HCT116 (cell line): ENCODE measurements around the gene OVOL1. TPM values are rescaled to one million over a fixed set of nuclear protein-coding genes. Genes with fewer than 3 reads are reported as not detected.

Source experiments
- ATAC-seq: fragments of 200-7000 bp; cut with Tn5 transposase; 2 replicates; pipeline ENCODE4 v1.9.1; 2020; ENCODE audit warnings: mild to moderate bottlenecking, moderate library complexity
- BruUV-seq: library from RNA; stranded (reverse); fragments of 400-500 nt; replicated peaks from 2 replicates; lab custom pipeline; 2021; lab: Mats Ljungman, UMichigan
- CTCF ChIA-PET: fragments of 300-600 bp; sonication (Branson Sonifier 250); formaldehyde crosslinking; loops from one replicate; lab custom pipeline; 2021; ENCODE audit warnings: antibody characterized with exemption; lab: Charles Lee
- POLR2A ChIA-PET: fragments of 300-600, 350-600 bp; sonication (Branson Sonifier 250); formaldehyde crosslinking; loops from one replicate; lab custom pipeline; 2021; ENCODE audit warnings: antibody characterized with exemption; lab: Charles Lee
- RAD21 ChIA-PET, 2 experiments: fragments of 300-600 bp; sonication (Branson Sonifier 250); formaldehyde crosslinking; loops; one replicate each; lab custom pipeline; 2023; ENCODE audit warnings: low total read pairs in 2 of 2; ENCODE audit not compliant: uncharacterized antibody in 2 of 2, unreplicated experiment in 2 of 2, low non-redundant PET in 1 of 2; lab: Charles Lee
- DNase-seq: peaks from one replicate; pipeline ENCODE4 v3.0.0-alpha.2; 2010; ENCODE audit warnings: low read depth, low spot score
- H2AFZ ChIP-seq: fragments of 200-600 bp; shearing (Covaris generic), sonication (generic); 2 replicates; pipeline ENCODE4 v1.6.1; 2017; ENCODE audit warnings: low read depth, mixed run types, mixed read lengths, antibody characterized with exemption, low read length; ENCODE audit not compliant: poor library complexity, severe bottlenecking
- H3K27ac ChIP-seq: 2 replicates; pipeline ENCODE4 v1.5.1; 2012; ENCODE audit warnings: low read depth, low read length
- H3K27me3 ChIP-seq: fragments of 200-600 bp; sonication (generic); 2 replicates; pipeline ENCODE4 v1.6.1; 2016; ENCODE audit warnings: mixed run types, low read length, mixed read lengths; ENCODE audit not compliant: insufficient read depth
- H3K36me3 ChIP-seq, 2 experiments: fragments of 200-500 bp in 1 of 2; fragments of 200-600 bp in 1 of 2; sonication (Bioruptor generic) in 1 of 2; sonication (generic) in 1 of 2; 2 replicates each; pipeline versions ENCODE4 v1.5.1 to v1.6.1; 2014 to 2016; ENCODE audit warnings: low read length in 2 of 2, inconsistent platforms in 1 of 2, mixed read lengths in 1 of 2, mixed run types in 1 of 2; ENCODE audit not compliant: insufficient read depth in 2 of 2, control insufficient read depth in 1 of 2
- H3K4me1 ChIP-seq, 2 experiments: fragments of 200-600 bp in 1 of 2; sonication (generic) in 1 of 2; 2 replicates each; pipeline versions ENCODE4 v1.5.1 to v1.6.1; 2012 to 2017; ENCODE audit warnings: low read length in 2 of 2, inconsistent platforms in 1 of 2, mild to moderate bottlenecking in 1 of 2, mixed read lengths in 1 of 2, mixed run types in 1 of 2, moderate library complexity in 1 of 2; ENCODE audit not compliant: insufficient read depth in 2 of 2, control insufficient read depth in 1 of 2
- H3K4me2 ChIP-seq: fragments of 200-600 bp; sonication (generic); 2 replicates; pipeline ENCODE4 v1.6.1; 2017; ENCODE audit warnings: mixed run types, low read length, mixed read lengths
- H3K4me3 ChIP-seq, 2 experiments: fragments of 200-600 bp in 1 of 2; sonication (generic) in 1 of 2; replicated peaks in 1 of 2; 2 replicates each; pipeline ENCODE4 v1.5.1; 2011 to 2016; ENCODE audit warnings: low read length in 2 of 2, control low read depth in 1 of 2, low read depth in 1 of 2, mild to moderate bottlenecking in 1 of 2, mixed read lengths in 1 of 2, mixed run types in 1 of 2
- H3K79me2 ChIP-seq: fragments of 200-600 bp; sonication (generic); 2 replicates; pipeline ENCODE4 v1.6.1; 2017; ENCODE audit warnings: mild to moderate bottlenecking, mixed run types, low read length, moderate library complexity, mixed read lengths; ENCODE audit not compliant: insufficient read depth
- H3K9ac ChIP-seq: fragments of 200-600 bp; sonication (generic); 2 replicates; pipeline ENCODE4 v1.6.1; 2016; ENCODE audit warnings: low read length, mixed read lengths
- H3K9me2 ChIP-seq: fragments of 200-600 bp; sonication (generic), shearing (Covaris generic); 2 replicates; pipeline ENCODE4 v1.6.1; 2017; ENCODE audit warnings: mixed run types, mild to moderate bottlenecking, moderate library complexity; ENCODE audit not compliant: insufficient read depth
- H3K9me3 ChIP-seq, 2 experiments: fragments of 200-500 bp in 1 of 2; fragments of 200-600 bp in 1 of 2; sonication (Bioruptor generic) in 1 of 2; sonication (generic) in 1 of 2; 2 replicates each; pipeline ENCODE4 v1.6.1; 2014 to 2017; ENCODE audit warnings: low read length in 2 of 2, mixed read lengths in 2 of 2, inconsistent platforms in 1 of 2, low read depth in 1 of 2, mild to moderate bottlenecking in 1 of 2, mixed run types in 1 of 2, moderate library complexity in 1 of 2; ENCODE audit not compliant: control insufficient read depth in 1 of 2, insufficient read depth in 1 of 2
- H4K20me1 ChIP-seq: fragments of 200-600 bp; sonication (generic), shearing (Covaris generic); 2 replicates; pipeline ENCODE4 v1.6.1; 2017; ENCODE audit warnings: mixed run types, mild to moderate bottlenecking, moderate library complexity; ENCODE audit not compliant: insufficient read depth
- EGR1 ChIP-seq: IDR thresholded peaks from 2 replicates; pipeline ENCODE4 v1.6.1; 2012; ENCODE audit warnings: low read depth
- ELF1 ChIP-seq: IDR thresholded peaks from 2 replicates; pipeline ENCODE4 v1.6.1; 2012; ENCODE audit warnings: low read depth, borderline replicate concordance
- EZH2 ChIP-seq: fragments of 200-600 bp; sonication (generic); IDR thresholded peaks from 2 replicates; pipeline ENCODE4 v1.6.1; 2017; ENCODE audit warnings: antibody characterized with exemption, mixed run types
- MAX ChIP-seq: IDR thresholded peaks from 2 replicates; pipeline ENCODE4 v1.6.1; 2012
- POLR2AphosphoS5 ChIP-seq: IDR thresholded peaks from 2 replicates; pipeline ENCODE4 v1.6.1; 2011; ENCODE audit warnings: mild to moderate bottlenecking, low read depth, low read length, moderate library complexity
- REST ChIP-seq: IDR thresholded peaks from 2 replicates; pipeline ENCODE4 v1.6.1; 2012; ENCODE audit warnings: low read depth
- SRF ChIP-seq: IDR thresholded peaks from 2 replicates; pipeline ENCODE4 v1.6.1; 2012; ENCODE audit warnings: low read depth
- intact Hi-C: fragments of 100-400 bp; cut with micrococcal nuclease; formaldehyde crosslinking; loops from 2 replicates; pipeline ENCODE4 v1.10.0; 2022
- total RNA-seq: library from RNA; stranded (reverse); gene quantifications from one replicate; pipeline ENCODE4 v1.2.1, GENCODE V29; 2021; ENCODE audit not compliant: unreplicated experiment

OVOL1 gene
- total RNA-seq, 1 experiment from 2014 or later, result 14.7 TPM

- intact Hi-C loops, result no loop called here
- TF ChIP-seq MAX, result no peak
- no peak for TF ChIP-seq SRF
- TF ChIP-seq ELF1, result no peak
- TF ChIP-seq EGR1, result no peak
- no peak for TF ChIP-seq POLR2AphosphoS5
- TF ChIP-seq EZH2, result no peak
- no peak for TF ChIP-seq REST
- TF ChIP-seq, all 23 proteins: peak for 0
- BruUV-seq, result no TSS peak
- Histone ChIP-seq H3K4me1 (peaks cover 3 to 13% of the 10 kb centered on the region in 2 experiments; a peak in 2 of 4 replicates), H3K79me2 (peaks cover 42% of the 10 kb centered on the region), H3K4me3 (no peak overlapping the region), H3K9me3 (no peaks in the 10 kb centered on the region), H3K9ac (no peak overlapping the region), H3K27me3 (no peaks in the 10 kb centered on the region), H3K36me3 (peaks cover 14 to 30% of the 10 kb centered on the region in 2 experiments; a peak in 3 of 4 replicates), H2AFZ (no peak overlapping the region), H3K4me2 (no peak overlapping the region), H3K27ac (no peak overlapping the region), H4K20me1 (peaks cover 8% of the 10 kb centered on the region; the same call in 1 of the 2 replicates), H3K9me2 (no peaks in the 10 kb centered on the region)
- ChIA-PET POLR2A (no interaction called here), CTCF (interaction anchor here (1.2 to 1.4 kb wide), 2 partner anchors 15 to 42 kb away, joined by 3 read pairs; no protein-coding TSS in a partner anchor), RAD21 (no interaction called here)
- DNase-seq (no peak), ATAC-seq (no peak)
Observed at GRCh38 chr11:65776196-65776595, 10.7 kb upstream of the OVOL1 start.
